NB4 (cell line): ENCODE measurements around the gene POLR2L.

Experiments
- DNase-seq: peaks from one replicate; pipeline ENCODE4 v3.0.0; 2010; ENCODE audit warnings: low read depth
- H3K4me3 ChIP-seq: one replicate; pipeline ENCODE4 v1.5.1; 2011; ENCODE audit warnings: mild to moderate bottlenecking, low read depth, low read length, moderate library complexity
- MYC ChIP-seq: IDR thresholded peaks from 2 replicates; pipeline ENCODE4 v1.6.1; 2011; ENCODE audit warnings: low read depth, low read length
- POLR2A ChIP-seq: IDR thresholded peaks from 2 replicates; pipeline ENCODE4 v1.6.1; 2011; ENCODE audit warnings: mild to moderate bottlenecking; ENCODE audit not compliant: insufficient read length; ENCODE audit errors: extremely low read depth
- TF ChIP-seq, protein P1 (sequence below): IDR thresholded peaks from 2 replicates; pipeline ENCODE4 v1.6.1; 2011; ENCODE audit warnings: low read depth, low read length
- TF ChIP-seq, protein P2 (sequence below): IDR thresholded peaks from one replicate; pipeline ENCODE4 v1.5.1; 2012; ENCODE audit warnings: low read depth, low read length

Gene POLR2L

DNA sequence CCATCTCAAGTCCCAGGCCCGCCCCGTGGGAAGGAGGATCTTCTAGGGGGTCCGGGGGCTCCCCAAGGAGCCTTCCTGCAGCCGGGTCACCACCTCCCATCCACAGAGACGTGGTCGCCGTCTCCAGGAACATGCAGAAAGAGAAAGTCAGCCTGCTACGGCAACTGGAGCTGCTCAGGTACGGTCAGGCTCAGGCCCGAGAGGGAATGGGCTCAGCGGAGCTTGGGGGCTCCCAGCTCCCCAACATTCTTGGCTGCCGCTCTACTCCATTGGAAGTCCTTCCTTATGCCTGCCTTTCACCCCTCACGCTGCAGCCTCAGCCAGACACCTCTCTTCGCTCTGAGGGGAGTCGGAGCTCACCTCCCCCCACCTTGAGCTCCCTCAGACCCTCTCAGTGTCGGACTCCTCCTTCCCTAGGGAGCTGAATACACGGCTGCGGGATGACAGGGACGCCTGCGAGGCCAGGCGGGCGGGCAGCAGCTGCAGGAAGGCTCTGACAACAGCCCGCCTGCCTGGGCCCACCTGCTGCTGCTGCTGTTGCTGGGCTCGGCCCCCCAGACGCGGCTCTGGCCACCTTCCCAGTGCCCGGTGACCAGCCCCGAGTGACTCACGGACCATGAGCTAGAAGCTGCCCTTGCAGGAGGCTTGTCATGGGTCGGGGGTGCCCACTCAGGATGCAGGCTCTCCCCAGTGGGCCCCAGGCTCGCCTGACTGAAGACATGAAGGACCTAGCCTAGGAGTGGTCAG is 11.0 kb downstream of the POLR2L start:
- H3K4me3 ChIP-seq, result no peak overlapping the region
- TF ChIP-seq, protein P1, sequence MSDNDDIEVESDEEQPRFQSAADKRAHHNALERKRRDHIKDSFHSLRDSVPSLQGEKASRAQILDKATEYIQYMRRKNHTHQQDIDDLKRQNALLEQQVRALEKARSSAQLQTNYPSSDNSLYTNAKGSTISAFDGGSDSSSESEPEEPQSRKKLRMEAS, result no peak
- TF ChIP-seq POLR2A (no peak), MYC (no peak)
- TF ChIP-seq, protein P2, sequence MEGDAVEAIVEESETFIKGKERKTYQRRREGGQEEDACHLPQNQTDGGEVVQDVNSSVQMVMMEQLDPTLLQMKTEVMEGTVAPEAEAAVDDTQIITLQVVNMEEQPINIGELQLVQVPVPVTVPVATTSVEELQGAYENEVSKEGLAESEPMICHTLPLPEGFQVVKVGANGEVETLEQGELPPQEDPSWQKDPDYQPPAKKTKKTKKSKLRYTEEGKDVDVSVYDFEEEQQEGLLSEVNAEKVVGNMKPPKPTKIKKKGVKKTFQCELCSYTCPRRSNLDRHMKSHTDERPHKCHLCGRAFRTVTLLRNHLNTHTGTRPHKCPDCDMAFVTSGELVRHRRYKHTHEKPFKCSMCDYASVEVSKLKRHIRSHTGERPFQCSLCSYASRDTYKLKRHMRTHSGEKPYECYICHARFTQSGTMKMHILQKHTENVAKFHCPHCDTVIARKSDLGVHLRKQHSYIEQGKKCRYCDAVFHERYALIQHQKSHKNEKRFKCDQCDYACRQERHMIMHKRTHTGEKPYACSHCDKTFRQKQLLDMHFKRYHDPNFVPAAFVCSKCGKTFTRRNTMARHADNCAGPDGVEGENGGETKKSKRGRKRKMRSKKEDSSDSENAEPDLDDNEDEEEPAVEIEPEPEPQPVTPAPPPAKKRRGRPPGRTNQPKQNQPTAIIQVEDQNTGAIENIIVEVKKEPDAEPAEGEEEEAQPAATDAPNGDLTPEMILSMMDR, result no peak
- no peak for DNase-seq

DNA sequence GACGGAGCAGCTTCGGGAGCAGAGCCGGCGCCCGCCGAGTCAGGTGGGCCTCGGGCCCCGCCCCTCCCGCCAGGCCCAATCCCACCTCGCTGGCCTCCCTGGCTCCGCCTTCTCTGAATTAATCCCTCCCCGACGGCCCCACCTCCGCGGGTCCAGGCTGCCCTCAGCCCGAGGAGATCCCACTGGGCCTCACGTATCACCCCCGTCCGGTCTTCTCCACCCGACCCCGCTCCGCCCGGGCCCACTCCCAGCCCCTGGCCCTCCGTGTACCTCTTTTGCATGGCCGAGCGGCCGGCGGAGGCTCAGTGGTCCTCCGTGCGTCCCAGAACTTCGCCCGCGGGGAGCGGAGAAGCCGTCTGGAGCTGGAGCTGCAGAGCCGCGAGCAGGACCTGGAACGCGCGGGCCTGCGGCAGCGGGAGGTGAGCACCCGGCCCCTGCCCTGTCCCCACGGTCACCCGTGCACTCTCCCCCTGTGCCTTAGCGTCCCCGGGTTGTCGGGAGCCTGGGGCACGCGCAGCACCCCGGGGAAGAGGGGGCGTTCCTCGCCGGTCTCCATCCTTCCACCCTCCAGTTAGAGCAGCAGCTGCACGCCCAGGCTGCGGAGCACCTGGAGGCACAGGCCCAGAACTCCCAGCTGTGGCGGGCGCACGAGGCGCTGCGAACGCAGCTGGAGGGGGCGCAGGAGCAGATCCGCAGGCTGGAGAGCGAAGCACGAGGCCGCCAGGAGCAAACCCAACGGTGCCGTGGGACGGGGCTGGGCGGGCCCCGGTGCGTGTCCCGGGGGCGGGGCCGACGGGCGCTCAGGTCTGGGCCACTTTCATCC is 11.8 kb downstream of the POLR2L start:
- H3K4me3 ChIP-seq, result no peak overlapping the region
- DNase-seq, result no peak

DNA sequence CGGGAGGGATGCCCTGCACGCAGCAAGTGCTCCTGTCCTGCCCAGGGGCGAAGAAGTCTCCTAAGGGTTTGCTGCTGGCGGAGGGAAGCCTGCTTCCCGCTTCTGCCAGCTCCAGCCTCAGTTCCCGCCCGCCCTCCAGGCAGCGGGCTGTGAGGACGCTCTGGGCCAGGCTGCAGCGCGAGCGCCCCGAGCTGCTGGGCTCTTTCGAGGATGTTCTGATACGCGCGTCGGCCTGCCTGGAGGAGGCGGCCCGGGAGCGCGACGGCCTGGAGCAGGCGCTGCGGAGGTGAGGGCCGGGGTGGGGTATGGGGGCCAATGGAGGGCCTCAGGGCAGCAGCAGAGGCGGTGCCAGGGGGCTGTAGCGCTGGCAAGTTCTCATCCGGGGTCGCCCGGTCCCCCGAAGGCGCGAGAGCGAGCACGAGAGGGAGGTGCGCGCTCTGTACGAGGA is 12.5 kb downstream of the POLR2L start:
- TF ChIP-seq POLR2A, result no peak
- TF ChIP-seq, protein P1, result no peak
- TF ChIP-seq MYC, result no peak
- TF ChIP-seq, protein P2, result no peak
- no peak overlapping the region for H3K4me3 ChIP-seq
- no peak for DNase-seq

More for the DNA sequence above, 11.8 kb downstream of the POLR2L start:
- TF ChIP-seq, protein P1, result no peak
- no peak for TF ChIP-seq MYC
- TF ChIP-seq, protein P2, result no peak
- TF ChIP-seq POLR2A, result no peak

DNA sequence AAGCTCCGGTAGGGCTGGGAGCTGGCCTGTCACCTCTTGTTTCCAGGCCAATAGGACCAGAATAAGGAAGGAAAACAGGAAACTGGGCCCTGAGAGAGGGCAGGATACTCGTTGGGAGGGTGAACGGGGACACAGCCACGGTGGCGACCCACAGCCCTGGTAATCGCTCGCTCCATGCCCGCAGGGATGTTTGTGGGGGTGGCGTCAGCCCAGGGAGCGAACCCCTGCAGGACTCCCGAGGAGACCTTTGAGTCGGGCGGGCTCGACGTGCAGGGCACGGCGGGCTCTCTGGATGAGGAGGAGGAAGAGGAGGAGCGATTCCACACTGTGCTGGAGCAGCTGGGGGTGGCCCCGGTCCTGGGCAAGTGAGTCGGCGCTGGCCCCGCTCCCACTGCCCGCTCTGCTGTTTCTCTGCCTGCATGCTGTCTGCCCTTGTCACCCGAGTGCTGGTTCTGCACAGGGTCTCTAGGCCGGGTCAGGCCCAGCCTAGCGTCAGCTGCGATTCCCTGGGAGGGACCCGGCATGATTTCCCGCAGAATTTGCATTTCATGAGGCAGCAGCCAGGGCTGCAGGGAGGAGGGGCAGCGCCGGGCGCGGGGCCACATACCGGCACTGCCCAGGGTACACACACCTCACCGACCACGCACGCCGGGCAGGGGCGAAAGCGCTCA is 13.0 kb downstream of the POLR2L start:
- TF ChIP-seq, protein P2, result no peak
- TF ChIP-seq, protein P1, result no peak
- TF ChIP-seq MYC, result no peak
- TF ChIP-seq POLR2A, result no peak
- no peak overlapping the region for H3K4me3 ChIP-seq
- DNase-seq, result no peak

DNA sequence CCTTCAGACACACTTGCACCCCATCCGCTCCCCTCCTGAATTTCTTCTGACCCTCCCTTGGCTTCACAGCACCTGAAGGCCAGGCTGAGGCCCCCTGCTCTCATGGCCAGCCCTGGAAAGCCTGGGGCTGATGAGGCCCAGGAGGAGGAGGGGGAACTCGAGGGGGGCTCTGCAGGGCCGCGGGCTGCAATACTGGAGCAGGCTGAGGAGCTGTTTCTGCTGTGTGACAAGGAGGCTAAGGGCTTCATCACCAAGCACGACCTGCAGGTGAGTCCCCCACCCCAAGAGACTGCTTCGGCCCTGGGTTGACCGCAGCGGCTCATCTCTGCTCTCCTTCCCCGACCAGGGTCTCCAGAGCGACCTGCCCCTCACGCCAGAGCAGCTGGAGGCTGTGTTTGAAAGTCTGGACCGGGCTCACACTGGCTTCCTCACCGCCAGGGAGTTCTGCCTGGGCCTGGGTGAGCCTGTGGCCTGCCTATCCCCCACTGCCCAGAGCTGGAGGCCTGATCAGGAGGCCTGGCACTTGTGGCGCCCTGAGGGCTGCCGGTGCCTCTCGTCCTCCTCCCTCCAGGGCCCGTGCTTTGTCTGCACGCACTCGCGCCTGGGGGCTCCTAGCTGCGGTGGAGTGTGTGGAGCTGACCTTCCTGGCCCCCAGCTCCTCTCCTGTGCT is 13.7 kb downstream of the POLR2L start:
- DNase-seq, result no peak
- H3K4me3 ChIP-seq, result no peak overlapping the region
- TF ChIP-seq, protein P1, result no peak
- no peak for TF ChIP-seq MYC
- TF ChIP-seq, protein P2, result no peak
- no peak for TF ChIP-seq POLR2A
